HG03521 (cell line): ENCODE measurements around the gene NEDD4L.

Experiments used
- ATAC-seq: cut with Tn5 transposase; IDR thresholded peaks from one replicate; pipeline ENCODE4 v1.9.1; 2021; ENCODE audit warnings: mild to moderate bottlenecking, moderate library complexity; ENCODE audit not compliant: unreplicated experiment

NEDD4L gene

GRCh38 chr18:58228762-58229161 lies 184.7 kb downstream of the NEDD4L start:
- ATAC-seq = no peak

GRCh38 chr18:58229162-58229561 lies 185.1 kb downstream of the NEDD4L start:
- no peak for ATAC-seq

- ATAC-seq = no peak
These were observed 186.6 kb downstream of the NEDD4L start for GRCh38 chr18:58230438-58231179.

GRCh38 chr18:58231930-58232329 lies 187.9 kb downstream of the NEDD4L start:
- ATAC-seq = no peak

- ATAC-seq = no peak
These were observed 188.6 kb downstream of the NEDD4L start for GRCh38 chr18:58232668-58233067.

GRCh38 chr18:58234359-58234741 lies 190.3 kb downstream of the NEDD4L start:
- ATAC-seq = no peak

- no peak for ATAC-seq
These were observed 191.0 kb downstream of the NEDD4L start for GRCh38 chr18:58235001-58235436.

GRCh38 chr18:58239879-58240278 lies 195.9 kb downstream of the NEDD4L start:
- no peak for ATAC-seq

- ATAC-seq = no peak
These were observed 197.1 kb downstream of the NEDD4L start for GRCh38 chr18:58241026-58241679.

- ATAC-seq = no peak
These were observed 197.9 kb downstream of the NEDD4L start for GRCh38 chr18:58241877-58242276.

GRCh38 chr18:58242435-58242834 lies 198.4 kb downstream of the NEDD4L start:
- ATAC-seq = no peak

GRCh38 chr18:58242968-58243367 lies 198.9 kb downstream of the NEDD4L start:
- ATAC-seq = no peak

- no peak for ATAC-seq
These were observed 199.4 kb downstream of the NEDD4L start for GRCh38 chr18:58243401-58243800.

GRCh38 chr18:58247363-58247834 lies 203.4 kb downstream of the NEDD4L start:
- no peak for ATAC-seq

GRCh38 chr18:58249712-58250111 lies 205.7 kb downstream of the NEDD4L start:
- ATAC-seq = no peak

- no peak for ATAC-seq
These were observed 207.4 kb downstream of the NEDD4L start for GRCh38 chr18:58251416-58251815.

GRCh38 chr18:58252166-58252565 lies 208.1 kb downstream of the NEDD4L start:
- ATAC-seq = no peak

GRCh38 chr18:58253318-58253717 lies 209.3 kb downstream of the NEDD4L start:
- no peak for ATAC-seq

GRCh38 chr18:58253871-58254270 lies 209.8 kb downstream of the NEDD4L start:
- no peak for ATAC-seq

- ATAC-seq = no peak
These were observed 211.0 kb downstream of the NEDD4L start for GRCh38 chr18:58254873-58255511.

- no peak for ATAC-seq
These were observed 211.8 kb downstream of the NEDD4L start for GRCh38 chr18:58255701-58256311.
